Esophagus squamous epithelium (tissue), 4 donors: ENCODE measurements around the gene CNN1.
"Not testable (repeated sequence)": the region's sequence is repeated elsewhere in the genome, so short reads cannot be mapped to it uniquely, and the experiment has no call there.

ENCODE experiments used
- CTCF ChIP-seq, 6 experiments: fragments of 450-650 bp in 4 of 6; fragments of 200-600 bp in 2 of 6; sonication (generic) in 2 of 6; IDR thresholded peaks; one replicate each; pipeline ENCODE4 v1.5.1; 2016 to 2019; ENCODE audit warnings: antibody characterized with exemption in 6 of 6, mild to moderate bottlenecking in 4 of 6, moderate library complexity in 4 of 6
- POLR2A ChIP-seq, 4 donors: fragments of 450-650 bp; IDR thresholded peaks; one replicate each; pipeline ENCODE4 v1.6.1; 2017; ENCODE audit warnings: antibody characterized with exemption in 4 of 4, mild to moderate bottlenecking in 4 of 4, moderate library complexity in 3 of 4

GRCh38 chr19:11599704-11600103 lies 61.1 kb downstream of the CNN1 start:
- not testable (repeated sequence) for TF ChIP-seq POLR2A, CTCF (IDR thresholded peaks at IDR 0.05)
